Measurements from ENCODE around the gene FADS1. TPM values are rescaled to one million over a fixed set of nuclear protein-coding genes. Genes with fewer than 3 reads are reported as not detected.
A peak's percentile ranks its signal among the peaks of the same experiment; 100 is the strongest.

FADS1 gene
- total and polyA plus RNA-seq, 2 of the 13 experiments (the other 11 are each of a cell fraction or from before 2014, with no cell fraction given): 91.8 to 108 TPM

DNA sequence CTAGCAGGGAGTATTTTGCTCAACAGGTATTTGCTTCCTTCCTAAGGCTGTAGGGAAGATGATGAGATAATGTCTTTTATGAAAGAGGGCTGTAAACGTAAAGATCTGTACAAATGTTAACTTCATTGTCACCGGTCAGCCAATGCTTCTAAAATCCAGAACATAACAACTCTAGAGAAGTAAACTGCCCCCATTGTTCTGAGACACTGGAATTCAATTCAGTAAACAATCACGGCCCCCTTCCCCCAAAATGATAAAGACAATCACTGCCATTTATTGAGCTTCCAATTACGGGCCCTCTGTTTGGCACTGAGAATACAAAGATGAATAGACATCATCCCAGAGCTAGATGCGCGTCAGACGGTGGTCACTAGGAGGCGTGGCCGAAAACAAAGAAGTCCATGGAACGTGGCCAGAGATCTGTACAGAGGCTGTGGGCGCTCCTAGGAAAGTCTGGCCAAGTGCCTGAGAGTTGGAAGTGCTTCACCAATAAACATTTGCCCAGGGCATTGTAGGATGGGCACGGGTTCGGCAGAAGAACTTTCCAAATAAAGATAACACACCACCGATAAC is 25.0 kb downstream of the FADS1 start (continued):
- TF ChIP-seq, protein P1, sequence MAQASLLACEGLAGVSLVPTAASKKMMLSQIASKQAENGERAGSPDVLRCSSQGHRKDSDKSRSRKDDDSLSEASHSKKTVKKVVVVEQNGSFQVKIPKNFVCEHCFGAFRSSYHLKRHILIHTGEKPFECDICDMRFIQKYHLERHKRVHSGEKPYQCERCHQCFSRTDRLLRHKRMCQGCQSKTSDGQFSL (CRISPR knock-in tag; IDR thresholded peaks at IDR 0.05): no peak
- TF ChIP-seq TEAD3 (CRISPR knock-in tag; optimal IDR thresholded peaks at IDR 0.05; ENCODE audit: borderline replicate concordance) (peak; percentile 17), NFE2L2 (IDR thresholded peaks at IDR 0.05; ENCODE audit: low read length) (no peak), SP1 (IDR thresholded peaks at IDR 0.05) (no peak), SP1 (CRISPR knock-in tag; IDR thresholded peaks at IDR 0.05) (peak; percentile 50), TCF7L2 (IDR thresholded peaks at IDR 0.05; ENCODE audit: low read depth, low read length) (no peak), SRY (CRISPR knock-in tag; IDR thresholded peaks at IDR 0.05) (no peak), SIN3A (IDR thresholded peaks at IDR 0.05; ENCODE audit: borderline replicate concordance, low read depth, low read length) (no peak), JARID2 (CRISPR knock-in tag; IDR thresholded peaks at IDR 0.05; ENCODE audit: insufficient replicate concordance) (no peak), HES4 (CRISPR knock-in tag; IDR thresholded peaks at IDR 0.05; ENCODE audit: borderline replicate concordance) (no peak), ZNF672 (CRISPR knock-in tag; IDR thresholded peaks at IDR 0.05) (no peak), ZNF543 (CRISPR knock-in tag; IDR thresholded peaks at IDR 0.05) (no peak), ZFX (CRISPR knock-in tag; IDR thresholded peaks at IDR 0.05; ENCODE audit: low read depth) (no peak), ETV5 (CRISPR knock-in tag; IDR thresholded peaks at IDR 0.05; ENCODE audit: borderline replicate concordance) (no peak), ZNF597 (CRISPR knock-in tag; IDR thresholded peaks at IDR 0.05) (no peak), HNF1A (IDR thresholded peaks at IDR 0.05; ENCODE audit: low read depth) (no peak), HNF1A (CRISPR knock-in tag; IDR thresholded peaks at IDR 0.05; ENCODE audit: borderline replicate concordance) (no peak), ZNF567 (CRISPR knock-in tag; IDR thresholded peaks at IDR 0.05; ENCODE audit: borderline replicate concordance) (no peak), IRF2 (CRISPR knock-in tag; IDR thresholded peaks at IDR 0.05) (no peak)
- TF ChIP-seq, protein P2, sequence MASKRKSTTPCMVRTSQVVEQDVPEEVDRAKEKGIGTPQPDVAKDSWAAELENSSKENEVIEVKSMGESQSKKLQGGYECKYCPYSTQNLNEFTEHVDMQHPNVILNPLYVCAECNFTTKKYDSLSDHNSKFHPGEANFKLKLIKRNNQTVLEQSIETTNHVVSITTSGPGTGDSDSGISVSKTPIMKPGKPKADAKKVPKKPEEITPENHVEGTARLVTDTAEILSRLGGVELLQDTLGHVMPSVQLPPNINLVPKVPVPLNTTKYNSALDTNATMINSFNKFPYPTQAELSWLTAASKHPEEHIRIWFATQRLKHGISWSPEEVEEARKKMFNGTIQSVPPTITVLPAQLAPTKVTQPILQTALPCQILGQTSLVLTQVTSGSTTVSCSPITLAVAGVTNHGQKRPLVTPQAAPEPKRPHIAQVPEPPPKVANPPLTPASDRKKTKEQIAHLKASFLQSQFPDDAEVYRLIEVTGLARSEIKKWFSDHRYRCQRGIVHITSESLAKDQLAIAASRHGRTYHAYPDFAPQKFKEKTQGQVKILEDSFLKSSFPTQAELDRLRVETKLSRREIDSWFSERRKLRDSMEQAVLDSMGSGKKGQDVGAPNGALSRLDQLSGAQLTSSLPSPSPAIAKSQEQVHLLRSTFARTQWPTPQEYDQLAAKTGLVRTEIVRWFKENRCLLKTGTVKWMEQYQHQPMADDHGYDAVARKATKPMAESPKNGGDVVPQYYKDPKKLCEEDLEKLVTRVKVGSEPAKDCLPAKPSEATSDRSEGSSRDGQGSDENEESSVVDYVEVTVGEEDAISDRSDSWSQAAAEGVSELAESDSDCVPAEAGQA (IDR thresholded peaks at IDR 0.05; ENCODE audit: low read depth): no peak
- TF ChIP-seq, protein P2 (CRISPR knock-in tag; IDR thresholded peaks at IDR 0.05; ENCODE audit: borderline replicate concordance): no peak

Measured in HepG2 (cell line).